B cell (primary cell): ENCODE results near the gene PRRT4. TPM values are rescaled to one million over a fixed set of nuclear protein-coding genes. Genes with fewer than 3 reads are reported as not detected.
A peak's percentile ranks its signal among the peaks of the same experiment; 100 is the strongest.

ENCODE experiments used
- ATAC-seq: fragments of 200-7000 bp; cut with Tn5 transposase; one replicate; pipeline ENCODE4 v1.10.0; 2021; ENCODE audit warnings: low read depth, mild to moderate bottlenecking, moderate number of reproducible peaks, moderate library complexity
- CTCF ChIA-PET: fragments of 350-600 bp; sonication (Branson Sonifier 250); formaldehyde crosslinking; loops from one replicate; lab custom pipeline; 2021; ENCODE audit warnings: antibody characterized with exemption, inconsistent platforms; lab: Charles Lee
- POLR2A ChIA-PET: fragments of 350-600 bp; sonication (Branson Sonifier 250); formaldehyde crosslinking; loops from one replicate; lab custom pipeline; 2021; ENCODE audit warnings: antibody characterized with exemption; lab: Charles Lee
- DNase-seq: peaks from one replicate; pipeline ENCODE4 v3.0.0; 2013
- H2AFZ ChIP-seq: 2 replicates; pipeline ENCODE4 v1.6.1; 2012; ENCODE audit warnings: mild to moderate bottlenecking, low read depth, low read length; ENCODE audit not compliant: insufficient read depth, poor library complexity, severe bottlenecking
- H3K27ac ChIP-seq, 2 donors: 1 replicate in 1 of 2; 2 replicates in 1 of 2; pipeline ENCODE4 v1.5.1; 2012 to 2013; ENCODE audit warnings: low read length in 2 of 2, mild to moderate bottlenecking in 2 of 2, moderate library complexity in 1 of 2
- H3K27me3 ChIP-seq, 4 experiments: fragments of 200-600 bp in 1 of 4; sonication (generic) in 1 of 4; replicated peaks in 1 of 4; 1 replicate in 2 of 4; 2 replicates in 2 of 4; pipeline versions ENCODE4 v1.6.1 to v1.7.0; 2013 to 2016; ENCODE audit warnings: low read length in 3 of 4, mild to moderate bottlenecking in 2 of 4, mixed read lengths in 1 of 4, moderate library complexity in 1 of 4; ENCODE audit not compliant: insufficient read depth in 4 of 4, control insufficient read depth in 3 of 4; ENCODE audit errors: control extremely low read depth in 1 of 4
- H3K36me3 ChIP-seq, 2 experiments: replicated peaks in 1 of 2; 1 replicate in 1 of 2; 2 replicates in 1 of 2; pipeline versions ENCODE4 v1.6.1 to v1.7.1; 2013; ENCODE audit warnings: low read length in 1 of 2; ENCODE audit not compliant: insufficient read depth in 2 of 2, control insufficient read depth in 1 of 2; ENCODE audit errors: control extremely low read depth in 1 of 2, extremely low read depth in 1 of 2
- H3K4me1 ChIP-seq, 2 donors: fragments of 200-600 bp in 1 of 2; sonication (generic) in 1 of 2; 1 replicate in 1 of 2; 2 replicates in 1 of 2; pipeline versions ENCODE4 v1.5.1 to v1.6.1; 2013 to 2017; ENCODE audit warnings: low read length in 2 of 2; ENCODE audit not compliant: control insufficient read depth in 2 of 2, insufficient read depth in 2 of 2
- H3K4me2 ChIP-seq: replicated peaks from 2 replicates; pipeline ENCODE3; 2012; ENCODE audit warnings: mild to moderate bottlenecking, low read depth, low read length; ENCODE audit not compliant: poor library complexity, severe bottlenecking
- H3K4me3 ChIP-seq, 5 experiments: fragments of 200-600 bp in 1 of 5; sonication (generic) in 1 of 5; 1 replicate in 3 of 5; 2 replicates in 2 of 5; pipeline versions ENCODE4 v1.5.1 to v1.7.0; 2011 to 2016; ENCODE audit warnings: low read length in 4 of 5, mild to moderate bottlenecking in 4 of 5, low read depth in 2 of 5, control low read depth in 1 of 5, moderate library complexity in 1 of 5; ENCODE audit not compliant: insufficient read depth in 1 of 5; ENCODE audit errors: control extremely low read depth in 1 of 5, extremely low read depth in 1 of 5
- H3K79me2 ChIP-seq: fragments of 200-600 bp; sonication (generic); one replicate; pipeline ENCODE4 v1.6.0; 2016; ENCODE audit warnings: low read length; ENCODE audit not compliant: control insufficient read depth, insufficient read depth
- H3K9ac ChIP-seq: fragments of 200-600 bp; sonication (generic); 2 replicates; pipeline ENCODE4 v1.6.1; 2017; ENCODE audit warnings: mild to moderate bottlenecking, low read length, moderate library complexity
- H3K9me3 ChIP-seq, 3 donors: one replicate each; pipeline versions ENCODE4 v1.6.1 to v1.7.1; 2013; ENCODE audit warnings: low read length in 2 of 3; ENCODE audit not compliant: control insufficient read depth in 2 of 3, insufficient read depth in 1 of 3; ENCODE audit errors: control extremely low read depth in 1 of 3
- H4K20me1 ChIP-seq: 2 replicates; pipeline ENCODE4 v1.6.0; 2012; ENCODE audit warnings: mild to moderate bottlenecking, low read length; ENCODE audit not compliant: insufficient read depth, control insufficient read depth, poor library complexity, severe bottlenecking
- H3K27ac Mint-ChIP-seq: one replicate; pipeline ENCODE4 v1.8.0; 2021; ENCODE audit warnings: mixed read lengths
- H3K27me3 Mint-ChIP-seq: one replicate; pipeline ENCODE4 v1.8.0; 2021; ENCODE audit warnings: mixed read lengths
- H3K4me1 Mint-ChIP-seq: one replicate; pipeline ENCODE4 v1.8.0; 2021; ENCODE audit warnings: mixed read lengths
- H3K4me3 Mint-ChIP-seq: one replicate; pipeline ENCODE4 v1.8.0; 2021; ENCODE audit warnings: mixed read lengths
- H3K9me3 Mint-ChIP-seq: one replicate; pipeline ENCODE4 v1.8.0; 2022; ENCODE audit warnings: mixed read lengths; ENCODE audit not compliant: insufficient read depth
- EZH2 ChIP-seq: IDR thresholded peaks from 2 replicates; pipeline ENCODE4 v1.6.1; 2012; ENCODE audit warnings: borderline replicate concordance, low read depth, mild to moderate bottlenecking, moderate library complexity, low read length; ENCODE audit not compliant: insufficient read depth, poor library complexity, severe bottlenecking
- WGBS: methylation state at CpG from one replicate; pipeline ENCODE4 v1.1.5; 2013; ENCODE audit warnings: missing lambda C conversion rate; ENCODE audit not compliant: insufficient coverage; 5-methylcytosine and 5-hydroxymethylcytosine counted together
- intact Hi-C: fragments of 100-400 bp; cut with micrococcal nuclease; formaldehyde crosslinking; loops from one replicate; pipeline ENCODE4 v1.10.0; 2022
- polyA plus RNA-seq: library from polyadenylated mRNA; depleted of rRNA; stranded (reverse); fragments of >200 nt; gene quantifications from 2 replicates; pipeline ENCODE4 v1.2.3, GENCODE V29; 2012
- total RNA-seq, 2 donors: library from RNA; stranded (reverse); fragments of 120-200 nt in 1 of 2; gene quantifications; 1 replicate in 1 of 2; 2 replicates in 1 of 2; pipeline versions ENCODE4 v1.2.3 to v1.2.4, GENCODE V29; 2013 to 2022
- TF ChIP-seq, protein P1 (sequence below): fragments of 200-600 bp; IDR thresholded peaks from one replicate; pipeline ENCODE4 v1.8.0; 2022; ENCODE audit warnings: antibody characterized with exemption, mild to moderate bottlenecking

The PRRT4 gene
- total and polyA plus RNA-seq, 2 donors (not counting 1 experiment from before 2014, with no cell fraction given): 0.04 to 0.20 TPM

DNA sequence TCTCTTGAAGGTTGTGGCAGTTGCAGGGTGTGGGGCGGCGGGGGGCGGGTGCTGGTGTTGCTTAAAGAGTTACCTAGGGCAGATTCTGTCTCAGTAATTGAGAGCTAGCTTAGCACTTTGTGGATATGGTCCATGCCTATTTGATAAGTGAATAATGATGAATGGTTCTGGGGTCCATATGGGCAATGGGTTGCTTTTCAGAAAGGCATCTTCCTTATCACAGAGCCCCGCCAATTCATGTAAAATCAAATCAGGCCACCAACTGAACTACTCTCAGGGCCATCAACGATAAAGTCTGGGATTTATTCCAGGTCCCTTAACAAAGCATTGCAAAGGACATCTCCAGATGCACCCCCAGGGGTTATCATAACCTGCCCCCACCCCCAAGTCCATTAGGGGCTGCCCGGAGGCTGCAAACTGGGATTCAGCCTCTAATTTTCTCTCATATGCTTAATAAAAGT lies 1.8 kb upstream of the PRRT4 start:
- Mint-ChIP-seq H3K4me3 (no peak overlapping the region), H3K9me3 (no peaks in the 10 kb centered on the region), H3K27me3 (peaks cover 78% of the 10 kb centered on the region), H3K4me1 (peaks cover 17% of the 10 kb centered on the region), H3K27ac (no peak overlapping the region)
- no peak overlapping the region for H2AFZ ChIP-seq
- DNase-seq: no peak
- H3K79me2 ChIP-seq: no peaks in the 10 kb centered on the region
- 92% methylated on average over 3 of the region's 6 CpGs for WGBS
- no peak overlapping the region for H3K27ac ChIP-seq
- H3K27me3 ChIP-seq: peaks cover 0 to 61% (median 30%) of the 10 kb centered on the region in 4 experiments
- H3K9me3 ChIP-seq: peaks cover 0 to 3% (median 0%) of the 10 kb centered on the region in 3 donors
- H3K36me3 ChIP-seq: no peaks in the 10 kb centered on the region
- ChIA-PET CTCF (no interaction called here), POLR2A (no interaction called here)
- no peak for ATAC-seq
- H3K9ac ChIP-seq: no peak overlapping the region
- peaks cover 15 to 16% of the 10 kb centered on the region in 2 donors for H3K4me1 ChIP-seq
- H4K20me1 ChIP-seq: no peaks in the 10 kb centered on the region
- intact Hi-C loops: no loop called here
- no peak overlapping the region for H3K4me2 ChIP-seq
- TF ChIP-seq EZH2: no peak
- TF ChIP-seq, protein P1, sequence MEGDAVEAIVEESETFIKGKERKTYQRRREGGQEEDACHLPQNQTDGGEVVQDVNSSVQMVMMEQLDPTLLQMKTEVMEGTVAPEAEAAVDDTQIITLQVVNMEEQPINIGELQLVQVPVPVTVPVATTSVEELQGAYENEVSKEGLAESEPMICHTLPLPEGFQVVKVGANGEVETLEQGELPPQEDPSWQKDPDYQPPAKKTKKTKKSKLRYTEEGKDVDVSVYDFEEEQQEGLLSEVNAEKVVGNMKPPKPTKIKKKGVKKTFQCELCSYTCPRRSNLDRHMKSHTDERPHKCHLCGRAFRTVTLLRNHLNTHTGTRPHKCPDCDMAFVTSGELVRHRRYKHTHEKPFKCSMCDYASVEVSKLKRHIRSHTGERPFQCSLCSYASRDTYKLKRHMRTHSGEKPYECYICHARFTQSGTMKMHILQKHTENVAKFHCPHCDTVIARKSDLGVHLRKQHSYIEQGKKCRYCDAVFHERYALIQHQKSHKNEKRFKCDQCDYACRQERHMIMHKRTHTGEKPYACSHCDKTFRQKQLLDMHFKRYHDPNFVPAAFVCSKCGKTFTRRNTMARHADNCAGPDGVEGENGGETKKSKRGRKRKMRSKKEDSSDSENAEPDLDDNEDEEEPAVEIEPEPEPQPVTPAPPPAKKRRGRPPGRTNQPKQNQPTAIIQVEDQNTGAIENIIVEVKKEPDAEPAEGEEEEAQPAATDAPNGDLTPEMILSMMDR: no peak
- H3K4me3 ChIP-seq: no peak overlapping the region

DNA sequence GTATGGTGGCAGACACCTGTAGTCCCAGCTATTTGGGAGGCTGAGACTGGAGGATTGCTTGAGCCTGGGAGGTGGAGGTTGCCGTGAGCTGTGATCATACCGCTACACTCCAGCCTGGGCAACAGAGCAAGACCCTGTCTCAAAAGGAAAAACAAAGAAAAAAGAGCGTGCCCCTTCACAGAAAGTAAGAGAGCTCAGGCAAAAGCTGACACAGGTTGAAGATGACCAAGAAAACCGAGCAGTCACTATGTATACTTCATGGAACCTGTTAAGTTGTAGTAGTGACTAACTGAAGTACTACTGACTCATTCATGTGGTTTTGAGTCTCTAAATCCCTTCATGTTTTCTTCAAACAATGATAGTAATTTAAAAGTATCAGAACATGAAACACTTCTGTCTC lies 1.2 kb upstream of the PRRT4 start:
- Histone ChIP-seq H3K27ac (no peak overlapping the region), H3K4me3 (no peak overlapping the region), H4K20me1 (no peaks in the 10 kb centered on the region), H3K9me3 (peaks cover 0 to 3% (median 0%) of the 10 kb centered on the region in 3 donors), H3K27me3 (peaks cover 0 to 61% (median 32%) of the 10 kb centered on the region in 4 experiments), H3K79me2 (no peaks in the 10 kb centered on the region), H3K36me3 (no peaks in the 10 kb centered on the region), H3K4me1 (peaks cover 15 to 16% of the 10 kb centered on the region in 2 donors), H3K4me2 (no peak overlapping the region), H3K9ac (no peak overlapping the region), H2AFZ (no peak overlapping the region)
- Mint-ChIP-seq H3K4me1 (peaks cover 17% of the 10 kb centered on the region), H3K4me3 (peak overlapping the region; percentile 79), H3K9me3 (no peaks in the 10 kb centered on the region), H3K27me3 (peaks cover 79% of the 10 kb centered on the region), H3K27ac (no peak overlapping the region)
- ATAC-seq: no peak
- ChIA-PET POLR2A (no interaction called here), CTCF (interaction anchor here (0.8 kb wide), 1 partner anchor 14 kb away, joined by 3 read pairs; no protein-coding TSS in a partner anchor)
- 94% methylated on average over 2 of the region's 4 CpGs for WGBS
- TF ChIP-seq, protein P1: no peak
- no peak for TF ChIP-seq EZH2
- intact Hi-C loops: no loop called here
- no peak for DNase-seq
